Sigmoid colon (tissue), 7 donors: ENCODE measurements around the gene GART. TPM values are rescaled to one million over a fixed set of nuclear protein-coding genes. Genes with fewer than 3 reads are reported as not detected.

Experiments
- DNase-seq: peaks from one replicate; pipeline ENCODE4 v3.0.0-alpha.2; 2019
- H3K27ac ChIP-seq, 4 donors: fragments of 200-600 bp; sonication (generic); one replicate each; pipeline ENCODE4 v1.5.1; 2016 to 2019; ENCODE audit warnings: mild to moderate bottlenecking in 1 of 4
- H3K27me3 ChIP-seq, 3 donors: fragments of 200-600 bp; sonication (generic); one replicate each; pipeline ENCODE4 v1.5.1; 2019; ENCODE audit warnings: mild to moderate bottlenecking in 1 of 3
- H3K36me3 ChIP-seq, 4 donors: fragments of 200-600 bp; sonication (generic); one replicate each; pipeline ENCODE4 v1.5.1; 2016 to 2019
- H3K4me1 ChIP-seq, 4 donors: fragments of 200-600 bp; sonication (generic); one replicate each; pipeline ENCODE4 v1.5.1; 2017 to 2019
- H3K4me3 ChIP-seq, 4 donors: fragments of 200-600 bp; sonication (generic); one replicate each; pipeline ENCODE4 v1.5.1; 2017 to 2019; ENCODE audit warnings: mild to moderate bottlenecking in 2 of 4, moderate library complexity in 1 of 4
- H3K9me3 ChIP-seq, 4 donors: fragments of 200-600 bp in 3 of 4; sonication (generic) in 3 of 4; one replicate each; pipeline versions ENCODE4 v1.5.1 to v1.6.1; 2013 to 2019
- EP300 ChIP-seq, 4 donors: sonication (generic); formaldehyde crosslinking; IDR thresholded peaks; one replicate each; pipeline ENCODE4 v1.6.1; 2017; ENCODE audit warnings: antibody characterized with exemption in 4 of 4
- POLR2A ChIP-seq, 2 donors: fragments of 450-650 bp; IDR thresholded peaks; one replicate each; pipeline ENCODE4 v1.6.1; 2016; ENCODE audit warnings: antibody characterized with exemption in 2 of 2, mild to moderate bottlenecking in 2 of 2, moderate library complexity in 2 of 2
- POLR2AphosphoS5 ChIP-seq, 4 donors: sonication (generic); formaldehyde crosslinking; IDR thresholded peaks; one replicate each; pipeline ENCODE4 v1.6.1; 2017; ENCODE audit warnings: antibody characterized with exemption in 4 of 4
- WGBS, 2 donors: extraction: QIAGEN DNeasy Blood & Tissue Kit; methylation state at CpG; one replicate each; pipeline ENCODE4 v1.1.7; 2013; 5-methylcytosine and 5-hydroxymethylcytosine counted together
- intact Hi-C: fragments of 100-400 bp; cut with DNase I; formaldehyde crosslinking; loops from one replicate; pipeline ENCODE4 v1.15.1; 2023
- polyA plus RNA-seq, 3 donors: library from polyadenylated mRNA; stranded (reverse); fragments of 200-250 nt; gene quantifications; one replicate each; pipeline ENCODE4 v1.2.3, GENCODE V29; 2013
- total RNA-seq, 4 donors: library from RNA; depleted of rRNA; stranded (reverse); fragments of >200 nt; gene quantifications; one replicate each; pipeline ENCODE4 v1.1.0, GENCODE V29; 2016
- TF ChIP-seq, protein P1 (sequence below), 4 experiments: fragments of 450-650 bp in 3 of 4; fragments of 200-600 bp in 1 of 4; IDR thresholded peaks; one replicate each; pipeline ENCODE4 v1.5.1; 2016 to 2019; ENCODE audit warnings: antibody characterized with exemption in 4 of 4, mild to moderate bottlenecking in 3 of 4, moderate library complexity in 2 of 4
- donor health status: healthy with polysubstance abuse.
- donor health status: Bipolar disorder and iron deficiency.
- donor health status: healthy.

Gene GART
- total and polyA plus RNA-seq, 7 donors = 10.8 to 78.5 (median 53.2) TPM

DNA sequence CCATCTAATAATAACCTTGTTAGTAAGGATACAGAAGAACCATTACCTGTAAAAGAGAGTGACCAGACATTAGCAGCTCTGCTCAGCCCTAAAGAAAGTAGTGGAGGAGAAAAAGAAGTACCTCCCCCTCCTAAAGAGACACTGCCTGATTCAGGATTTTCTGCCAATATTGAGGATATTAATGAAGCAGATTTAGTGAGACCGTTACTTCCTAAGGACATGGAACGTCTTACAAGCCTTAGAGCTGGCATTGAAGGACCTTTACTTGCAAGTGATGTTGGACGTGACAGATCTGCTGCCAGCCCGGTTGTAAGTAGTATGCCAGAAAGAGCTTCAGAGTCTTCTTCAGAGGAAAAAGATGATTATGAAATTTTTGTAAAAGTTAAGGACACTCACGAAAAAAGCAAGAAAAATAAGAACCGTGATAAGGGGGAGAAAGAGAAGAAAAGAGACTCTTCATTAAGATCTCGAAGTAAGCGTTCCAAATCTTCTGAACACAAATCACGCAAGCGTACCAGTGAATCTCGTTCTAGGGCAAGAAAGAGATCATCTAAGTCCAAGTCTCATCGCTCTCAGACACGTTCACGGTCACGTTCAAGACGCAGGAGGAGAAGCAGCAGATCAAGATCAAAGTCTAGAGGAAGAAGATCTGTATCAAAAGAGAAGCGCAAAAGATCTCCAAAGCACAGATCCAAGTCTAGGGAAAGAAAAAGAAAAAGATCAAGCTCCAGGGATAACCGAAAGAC is 12.5 kb upstream of the GART start:
- Histone ChIP-seq H3K4me1 (peaks cover 0 to 28% (median 17%) of the 10 kb centered on the region in 4 donors), H3K4me3 (no peak overlapping the region), H3K27me3 (no peaks in the 10 kb centered on the region), H3K9me3 (no peaks in the 10 kb centered on the region), H3K27ac (no peak overlapping the region), H3K36me3 (peaks cover 60 to 98% (median 84%) of the 10 kb centered on the region in 4 donors)
- intact Hi-C loops = no loop called here
- TF ChIP-seq POLR2AphosphoS5 (IDR thresholded peaks at IDR 0.05) (no peak), POLR2A (IDR thresholded peaks at IDR 0.05) (no peak)
- TF ChIP-seq, protein P1, sequence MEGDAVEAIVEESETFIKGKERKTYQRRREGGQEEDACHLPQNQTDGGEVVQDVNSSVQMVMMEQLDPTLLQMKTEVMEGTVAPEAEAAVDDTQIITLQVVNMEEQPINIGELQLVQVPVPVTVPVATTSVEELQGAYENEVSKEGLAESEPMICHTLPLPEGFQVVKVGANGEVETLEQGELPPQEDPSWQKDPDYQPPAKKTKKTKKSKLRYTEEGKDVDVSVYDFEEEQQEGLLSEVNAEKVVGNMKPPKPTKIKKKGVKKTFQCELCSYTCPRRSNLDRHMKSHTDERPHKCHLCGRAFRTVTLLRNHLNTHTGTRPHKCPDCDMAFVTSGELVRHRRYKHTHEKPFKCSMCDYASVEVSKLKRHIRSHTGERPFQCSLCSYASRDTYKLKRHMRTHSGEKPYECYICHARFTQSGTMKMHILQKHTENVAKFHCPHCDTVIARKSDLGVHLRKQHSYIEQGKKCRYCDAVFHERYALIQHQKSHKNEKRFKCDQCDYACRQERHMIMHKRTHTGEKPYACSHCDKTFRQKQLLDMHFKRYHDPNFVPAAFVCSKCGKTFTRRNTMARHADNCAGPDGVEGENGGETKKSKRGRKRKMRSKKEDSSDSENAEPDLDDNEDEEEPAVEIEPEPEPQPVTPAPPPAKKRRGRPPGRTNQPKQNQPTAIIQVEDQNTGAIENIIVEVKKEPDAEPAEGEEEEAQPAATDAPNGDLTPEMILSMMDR (IDR thresholded peaks at IDR 0.05) = no peak
- DNase-seq = no peak
- WGBS, 2 donors = 94 to 98% methylated on average over 18 of the region's 18 CpGs

GRCh38 chr21:33552999-33553598 is 11.2 kb upstream of the GART start:
- no peaks in the 10 kb centered on the region for H3K27me3 ChIP-seq
- no peaks in the 10 kb centered on the region for H3K9me3 ChIP-seq
- H3K27ac ChIP-seq = no peak overlapping the region
- WGBS, 2 donors = 97% methylated on average over 12 of the region's 12 CpGs
- peaks cover 0 to 30% (median 15%) of the 10 kb centered on the region in 4 donors for H3K4me1 ChIP-seq
- no peak for TF ChIP-seq POLR2AphosphoS5 (IDR thresholded peaks at IDR 0.05)
- TF ChIP-seq POLR2A (IDR thresholded peaks at IDR 0.05) = no peak
- TF ChIP-seq, protein P1 (IDR thresholded peaks at IDR 0.05) = no peak
- TF ChIP-seq EP300 (IDR thresholded peaks at IDR 0.05) = no peak
- intact Hi-C loops = no loop called here
- DNase-seq = no peak
- peaks cover 55 to 98% (median 73%) of the 10 kb centered on the region in 4 donors for H3K36me3 ChIP-seq
- H3K4me3 ChIP-seq = no peak overlapping the region

- H3K27ac ChIP-seq = no peak overlapping the region
- DNase-seq = no peak
- TF ChIP-seq POLR2AphosphoS5 (IDR thresholded peaks at IDR 0.05) = peak in 1 of 4 donors; percentile 11
- TF ChIP-seq, protein P1 (IDR thresholded peaks at IDR 0.05) = no peak
- H3K4me1 ChIP-seq = peaks cover 0 to 32% (median 15%) of the 10 kb centered on the region in 4 donors
- WGBS, 2 donors = 98% methylated on average over 24 of the region's 24 CpGs
- no peaks in the 10 kb centered on the region for H3K27me3 ChIP-seq
- peaks cover 50 to 98% (median 68%) of the 10 kb centered on the region in 4 donors for H3K36me3 ChIP-seq
- no peaks in the 10 kb centered on the region for H3K9me3 ChIP-seq
- intact Hi-C loops = no loop called here
- no peak overlapping the region for H3K4me3 ChIP-seq
Observed at GRCh38 chr21:33552093-33552998, 10.4 kb upstream of the GART start.

GRCh38 chr21:33551664-33552063 is 9.7 kb upstream of the GART start:
- Histone ChIP-seq H3K9me3 (no peaks in the 10 kb centered on the region), H3K27me3 (no peaks in the 10 kb centered on the region), H3K36me3 (peaks cover 48 to 98% (median 66%) of the 10 kb centered on the region in 4 donors), H3K27ac (no peak overlapping the region), H3K4me3 (no peak overlapping the region), H3K4me1 (peaks cover 0 to 25% (median 13%) of the 10 kb centered on the region in 4 donors)
- intact Hi-C loops = no loop called here
- 96 to 99% methylated on average over 2 of the region's 2 CpGs for WGBS, 2 donors
- DNase-seq = no peak
- TF ChIP-seq, protein P1 (IDR thresholded peaks at IDR 0.05) = no peak
- TF ChIP-seq POLR2AphosphoS5 (IDR thresholded peaks at IDR 0.05) (no peak), EP300 (IDR thresholded peaks at IDR 0.05) (no peak), POLR2A (IDR thresholded peaks at IDR 0.05) (no peak)
